ENCODE measurements around the gene YPEL1.

- no peak for TF ChIP-seq POLR2A (IDR thresholded peaks at IDR 0.05)
- TF ChIP-seq EP300 (IDR thresholded peaks at IDR 0.05; ENCODE audit: low read depth) = no peak
- TF ChIP-seq CTCF (IDR thresholded peaks at IDR 0.05) = no peak
- TF ChIP-seq POLR2AphosphoS5 (IDR thresholded peaks at IDR 0.05) = no peak
Observed at GRCh38 chr22:21693333-21693998, 42.1 kb downstream of the YPEL1 start.
